ENCODE results near the gene ZNF524.

DNA sequence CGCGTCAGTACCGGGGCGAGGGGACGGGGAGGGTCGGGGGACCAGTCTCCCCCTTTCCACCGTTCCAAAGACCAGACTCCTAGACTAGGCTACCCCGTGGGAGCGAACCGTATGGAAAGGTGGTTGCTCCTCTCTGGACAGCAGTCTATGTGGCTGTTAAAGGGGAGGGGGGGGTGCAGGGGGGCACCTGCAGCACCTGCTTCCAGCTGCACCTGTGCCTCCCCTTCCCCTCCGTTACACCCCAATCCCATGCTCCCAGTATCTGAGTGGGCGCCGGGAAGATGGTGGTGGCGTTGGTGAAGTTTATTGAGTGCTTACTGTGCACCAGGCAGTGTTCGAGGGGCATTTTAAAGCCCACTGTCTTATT is 557 bp downstream of the ZNF524 start:
- TF ChIP-seq, protein P1, sequence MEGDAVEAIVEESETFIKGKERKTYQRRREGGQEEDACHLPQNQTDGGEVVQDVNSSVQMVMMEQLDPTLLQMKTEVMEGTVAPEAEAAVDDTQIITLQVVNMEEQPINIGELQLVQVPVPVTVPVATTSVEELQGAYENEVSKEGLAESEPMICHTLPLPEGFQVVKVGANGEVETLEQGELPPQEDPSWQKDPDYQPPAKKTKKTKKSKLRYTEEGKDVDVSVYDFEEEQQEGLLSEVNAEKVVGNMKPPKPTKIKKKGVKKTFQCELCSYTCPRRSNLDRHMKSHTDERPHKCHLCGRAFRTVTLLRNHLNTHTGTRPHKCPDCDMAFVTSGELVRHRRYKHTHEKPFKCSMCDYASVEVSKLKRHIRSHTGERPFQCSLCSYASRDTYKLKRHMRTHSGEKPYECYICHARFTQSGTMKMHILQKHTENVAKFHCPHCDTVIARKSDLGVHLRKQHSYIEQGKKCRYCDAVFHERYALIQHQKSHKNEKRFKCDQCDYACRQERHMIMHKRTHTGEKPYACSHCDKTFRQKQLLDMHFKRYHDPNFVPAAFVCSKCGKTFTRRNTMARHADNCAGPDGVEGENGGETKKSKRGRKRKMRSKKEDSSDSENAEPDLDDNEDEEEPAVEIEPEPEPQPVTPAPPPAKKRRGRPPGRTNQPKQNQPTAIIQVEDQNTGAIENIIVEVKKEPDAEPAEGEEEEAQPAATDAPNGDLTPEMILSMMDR (IDR thresholded peaks at IDR 0.05; ENCODE audit: low read length) = no peak
- TF ChIP-seq EZH2phosphoT487 (IDR thresholded peaks at IDR 0.05; ENCODE audit: low read length) = no peak
